ENCODE measurements around the gene FANCD2OS.
"Not testable (repeated sequence)": the region's sequence is repeated elsewhere in the genome, so short reads cannot be mapped to it uniquely, and the experiment has no call there.

FANCD2OS gene

GRCh38 chr3:10137178-10137577 lies 29.1 kb upstream of the FANCD2OS start:
- DNase-seq (ENCODE audit: low read depth) = peak; percentile 15
- no peak overlapping the region for H3K4me3 ChIP-seq (ENCODE audit: low read depth, low read length)
- no peak for TF ChIP-seq POLR2A (IDR thresholded peaks at IDR 0.05; ENCODE audit: extremely low read depth, insufficient read length)
- TF ChIP-seq CTCF (IDR thresholded peaks at IDR 0.05; ENCODE audit: low read depth, low read length) = no peak
- TF ChIP-seq MAX (IDR thresholded peaks at IDR 0.05; ENCODE audit: low read depth, low read length) = no peak
- no peak for TF ChIP-seq MYC (IDR thresholded peaks at IDR 0.05; ENCODE audit: low read depth, low read length)

DNA sequence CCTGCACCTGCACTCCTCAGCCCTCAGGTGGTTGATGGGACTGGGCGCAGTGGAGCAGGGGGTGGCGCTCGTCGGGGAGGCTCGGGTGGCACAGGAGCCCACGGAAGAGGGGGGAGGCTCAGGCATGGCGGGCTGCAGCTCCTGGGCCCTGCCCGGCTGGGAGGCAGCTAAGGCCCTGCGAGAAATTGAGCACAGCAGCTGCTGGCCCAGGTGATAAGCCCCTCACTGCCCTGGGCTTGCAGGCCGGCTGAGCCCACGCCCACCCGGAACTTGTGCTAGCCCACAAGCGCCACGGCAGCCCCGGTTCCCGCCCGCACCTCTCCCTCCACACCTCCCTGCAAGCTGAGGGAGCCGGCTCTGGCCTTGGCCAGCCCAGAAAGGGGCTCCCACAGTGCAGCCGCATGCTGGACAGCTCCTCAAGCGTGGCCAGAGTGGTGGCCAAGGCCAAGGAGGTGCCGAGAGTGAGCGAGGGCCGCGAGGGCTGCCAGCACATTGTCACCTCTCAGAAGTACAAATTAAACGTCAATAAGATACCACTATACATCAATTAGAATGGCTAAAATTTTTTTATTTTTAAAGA lies 28.5 kb upstream of the FANCD2OS start:
- TF ChIP-seq MYC (IDR thresholded peaks at IDR 0.05; ENCODE audit: low read depth, low read length) (no peak), CTCF (IDR thresholded peaks at IDR 0.05; ENCODE audit: low read depth, low read length) (no peak), POLR2A (IDR thresholded peaks at IDR 0.05; ENCODE audit: extremely low read depth, insufficient read length) (no peak), MAX (IDR thresholded peaks at IDR 0.05; ENCODE audit: low read depth, low read length) (no peak)
- H3K4me3 ChIP-seq (ENCODE audit: low read depth, low read length) = no peak overlapping the region
- DNase-seq (ENCODE audit: low read depth) = no peak

- H3K4me3 ChIP-seq (ENCODE audit: low read depth, low read length); DNase-seq (ENCODE audit: low read depth): not testable (repeated sequence)
These were observed 27.8 kb upstream of the FANCD2OS start for GRCh38 chr3:10135872-10136271.

GRCh38 chr3:10122724-10123123 lies 14.7 kb upstream of the FANCD2OS start:
- no peak for DNase-seq (ENCODE audit: low read depth)
- no peak overlapping the region for H3K4me3 ChIP-seq (ENCODE audit: low read depth, low read length)
- TF ChIP-seq MYC (IDR thresholded peaks at IDR 0.05; ENCODE audit: low read depth, low read length) (no peak), POLR2A (IDR thresholded peaks at IDR 0.05; ENCODE audit: extremely low read depth, insufficient read length) (no peak), CTCF (IDR thresholded peaks at IDR 0.05; ENCODE audit: low read depth, low read length) (no peak)

DNA sequence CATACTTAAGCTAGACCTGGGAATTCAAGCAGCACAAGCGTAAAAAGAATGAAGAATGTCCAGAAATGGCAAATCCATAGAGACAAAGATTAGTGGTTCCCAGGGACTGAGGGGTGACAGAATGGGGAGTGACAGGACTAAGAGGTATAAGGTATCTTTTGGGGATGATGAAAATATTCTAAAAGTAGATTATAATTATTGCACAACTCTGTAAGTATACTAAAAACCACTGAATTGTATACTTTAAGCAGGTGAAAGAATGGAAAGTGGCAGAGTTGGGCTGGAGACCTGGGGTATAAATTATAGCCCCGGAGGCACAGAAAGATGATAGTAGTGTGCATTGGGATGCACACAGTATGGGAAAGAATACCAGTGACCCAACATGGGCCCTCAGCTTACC lies 13.0 kb upstream of the FANCD2OS start:
- no peak for TF ChIP-seq POLR2A (IDR thresholded peaks at IDR 0.05; ENCODE audit: extremely low read depth, insufficient read length)
- TF ChIP-seq MAX (IDR thresholded peaks at IDR 0.05; ENCODE audit: low read depth, low read length) = no peak
- no peak for TF ChIP-seq MYC (IDR thresholded peaks at IDR 0.05; ENCODE audit: low read depth, low read length)
- TF ChIP-seq CTCF (IDR thresholded peaks at IDR 0.05; ENCODE audit: low read depth, low read length) = no peak
- no peak overlapping the region for H3K4me3 ChIP-seq (ENCODE audit: low read depth, low read length)
- DNase-seq (ENCODE audit: low read depth) = no peak

- TF ChIP-seq POLR2A (IDR thresholded peaks at IDR 0.05; ENCODE audit: extremely low read depth, insufficient read length) (no peak), CTCF (IDR thresholded peaks at IDR 0.05; ENCODE audit: low read depth, low read length) (no peak), MAX (IDR thresholded peaks at IDR 0.05; ENCODE audit: low read depth, low read length) (no peak), MYC (IDR thresholded peaks at IDR 0.05; ENCODE audit: low read depth, low read length) (no peak)
- no peak for DNase-seq (ENCODE audit: low read depth)
- H3K4me3 ChIP-seq (ENCODE audit: low read depth, low read length) = no peak overlapping the region
These were observed 11.3 kb upstream of the FANCD2OS start for GRCh38 chr3:10119376-10119775.

All from NB4 (cell line).